Measurements from ENCODE around the gene HIF3A. TPM values are rescaled to one million over a fixed set of nuclear protein-coding genes. Genes with fewer than 3 reads are reported as not detected.

HIF3A gene
- total RNA-seq, 1 experiment from 2014 or later = 31.9 TPM

DNA sequence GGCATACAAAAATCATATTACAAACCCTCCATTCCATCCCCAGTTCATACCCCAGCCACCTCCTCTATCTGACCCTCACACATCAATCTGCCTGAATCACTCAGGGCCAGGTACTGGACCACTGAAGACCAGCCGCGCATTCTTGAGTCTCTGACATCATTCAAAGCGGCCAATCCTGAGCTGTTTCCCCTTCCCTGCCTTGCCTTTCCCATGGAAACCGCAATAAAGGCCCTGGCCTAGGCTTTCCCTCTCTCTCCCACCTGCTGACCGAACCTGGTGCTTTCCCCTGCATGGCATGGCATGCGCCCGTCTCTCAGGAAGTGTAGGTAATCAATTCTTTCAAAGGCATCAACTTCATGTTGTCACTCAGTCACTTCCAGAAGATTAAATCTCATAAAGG is 17.7 kb upstream of the HIF3A start:
- no peak overlapping the region for H3K56ac ChIP-seq (ENCODE audit: insufficient read length, low read depth, low read length)
- Mint-ChIP-seq H3K9me3 (peaks cover 10 to 11% of the 10 kb centered on the region in 2 experiments; a peak in 3 of 5 replicates), H3K27ac (peak overlapping the region in 1 of 3 experiments; percentile 21; a peak in 2 of 7 replicates), H3K4me3 (no peak overlapping the region; a peak in 1 of 5 replicates), H3K36me3 (ENCODE audit: insufficient read depth in 1 of 3, low read depth in 3 of 3) (peaks cover 5 to 7% (median 6%) of the 10 kb centered on the region in 3 experiments; a peak in 4 of 7 replicates), H3K4me1 (peaks cover 23% of the 10 kb centered on the region in 2 experiments), H3K27me3 (ENCODE audit: low read depth) (peaks cover 2% of the 10 kb centered on the region)
- H4K8ac ChIP-seq (replicated peaks; ENCODE audit: insufficient read length, low read depth, low read length) = no peak overlapping the region
- no peak overlapping the region for H4K5ac ChIP-seq (ENCODE audit: insufficient read length, low read depth, low read length)
- no peak overlapping the region for H3K9ac ChIP-seq (ENCODE audit: extremely low read depth, insufficient read length, low read length)
- no peak overlapping the region for H2BK120ac ChIP-seq (ENCODE audit: low read depth, low read length, poor library complexity, severe bottlenecking)
- whole genome bisulfite sequencing (ENCODE audit: extremely low coverage, insufficient read length, low lambda C conversion rate) = no CpG with 5 or more reads among the region's 7 CpGs
- H2BK5ac ChIP-seq (ENCODE audit: insufficient read length, low read length) = no peak overlapping the region
- no peak overlapping the region for H3K23ac ChIP-seq (ENCODE audit: insufficient read length, low read depth, low read length)
- H2BK15ac ChIP-seq (ENCODE audit: low read depth, low read length) = no peak overlapping the region
- no peak overlapping the region for H3T11ph ChIP-seq (ENCODE audit: low read length)
- no peaks in the 10 kb centered on the region for H3K9me3 ChIP-seq (ENCODE audit: control insufficient read depth, low read depth, low read length)
- H2AFZ ChIP-seq (ENCODE audit: low read length) = no peak overlapping the region
- H3K18ac ChIP-seq (ENCODE audit: insufficient read length, low read depth, low read length) = no peak overlapping the region
- no peak overlapping the region for H2BK20ac ChIP-seq (ENCODE audit: low read depth, low read length, poor library complexity, severe bottlenecking)
- H3K4ac ChIP-seq (ENCODE audit: low read depth, low read length) = no peak overlapping the region
- no peak for DNase-seq
- no peaks in the 10 kb centered on the region for H3K79me2 ChIP-seq (ENCODE audit: insufficient read depth, low read length)
- H3K4me1 ChIP-seq (ENCODE audit: insufficient read depth, low read length) = no peaks in the 10 kb centered on the region
- no peak for TF ChIP-seq CTCF (conservative IDR thresholded peaks at IDR 0.05)
- H4K91ac ChIP-seq (ENCODE audit: insufficient read length, low read depth, low read length) = no peak overlapping the region
- H3K14ac ChIP-seq (ENCODE audit: insufficient read depth, low read length) = no peak overlapping the region; the same call in 1 of the 2 replicates
- H2AK5ac ChIP-seq (ENCODE audit: insufficient read length, low read length) = no peak overlapping the region
- H3K27me3 ChIP-seq (ENCODE audit: insufficient read depth, low read length) = no peaks in the 10 kb centered on the region
- H2BK12ac ChIP-seq (ENCODE audit: insufficient read length, low read depth, low read length) = no peak overlapping the region
- H3K79me1 ChIP-seq (ENCODE audit: insufficient read depth, low read depth, low read length, poor library complexity, severe bottlenecking) = no peaks in the 10 kb centered on the region
- no peak overlapping the region for H3K27ac ChIP-seq (ENCODE audit: insufficient read length, low read depth, low read length)
- no peaks in the 10 kb centered on the region for H4K20me1 ChIP-seq (ENCODE audit: control insufficient read depth, insufficient read depth, insufficient read length)
- no peak overlapping the region for H3K4me2 ChIP-seq (ENCODE audit: insufficient read depth, insufficient read length, low read length)
- no peaks in the 10 kb centered on the region for H3K23me2 ChIP-seq (ENCODE audit: insufficient read length, low read depth, low read length, poor library complexity, severe bottlenecking)

Data from H9 (cell line).